T-helper 1 cell (primary cell): ENCODE data around the gene NGFR.
A peak's percentile ranks its signal among the peaks of the same experiment; 100 is the strongest.
"Not testable (repeated sequence)": the region's sequence is repeated elsewhere in the genome, so short reads cannot be mapped to it uniquely, and the experiment has no call there.

Experiments
- DNase-seq, 5 donors: peaks; one replicate each; pipeline ENCODE4 v3.0.0-alpha.2; 2012 to 2020

Gene NGFR

DNA sequence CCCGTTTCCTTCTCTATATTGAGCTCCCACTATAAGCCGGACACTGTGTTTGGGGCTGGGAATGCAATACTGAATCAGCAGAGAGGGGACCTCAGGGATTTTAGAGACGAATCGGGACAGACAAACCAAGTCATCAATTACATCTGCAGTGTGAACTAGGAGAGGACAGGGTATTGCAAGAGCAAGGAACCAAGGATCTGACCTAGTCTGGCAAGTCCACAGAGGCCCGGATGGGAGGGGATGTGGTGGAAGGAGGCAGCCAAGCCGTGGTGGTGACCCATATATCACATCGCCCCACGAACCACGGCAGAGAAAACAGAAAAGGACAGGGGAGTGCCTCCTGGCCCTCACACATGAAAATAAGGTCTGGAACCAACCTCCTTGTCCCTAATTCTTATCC, 52.5 kb downstream of the NGFR start:
- no peak for DNase-seq

DNA sequence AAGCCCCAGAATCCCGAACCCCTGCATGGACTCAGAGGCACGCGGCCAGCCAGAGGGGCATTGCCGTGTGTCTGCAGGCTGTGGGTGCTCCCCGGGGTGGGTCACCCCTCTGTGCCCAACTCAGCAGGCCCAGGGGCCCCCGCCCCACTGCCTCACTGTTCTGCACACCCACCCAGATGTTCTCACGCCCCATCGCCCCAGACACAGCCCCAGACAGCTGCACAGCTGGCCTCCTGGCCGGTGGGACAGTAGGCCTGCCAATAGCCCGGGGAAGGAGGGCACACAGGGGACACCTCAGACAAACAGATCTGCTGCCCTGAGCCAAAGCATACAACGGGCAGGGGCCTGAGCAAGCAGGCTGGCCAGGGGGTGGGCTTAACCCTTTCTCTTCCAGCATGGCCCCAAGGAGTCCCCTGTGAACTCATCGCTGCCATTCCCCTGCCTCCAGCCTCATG, 53.0 kb downstream of the NGFR start:
- DNase-seq = no peak

DNA sequence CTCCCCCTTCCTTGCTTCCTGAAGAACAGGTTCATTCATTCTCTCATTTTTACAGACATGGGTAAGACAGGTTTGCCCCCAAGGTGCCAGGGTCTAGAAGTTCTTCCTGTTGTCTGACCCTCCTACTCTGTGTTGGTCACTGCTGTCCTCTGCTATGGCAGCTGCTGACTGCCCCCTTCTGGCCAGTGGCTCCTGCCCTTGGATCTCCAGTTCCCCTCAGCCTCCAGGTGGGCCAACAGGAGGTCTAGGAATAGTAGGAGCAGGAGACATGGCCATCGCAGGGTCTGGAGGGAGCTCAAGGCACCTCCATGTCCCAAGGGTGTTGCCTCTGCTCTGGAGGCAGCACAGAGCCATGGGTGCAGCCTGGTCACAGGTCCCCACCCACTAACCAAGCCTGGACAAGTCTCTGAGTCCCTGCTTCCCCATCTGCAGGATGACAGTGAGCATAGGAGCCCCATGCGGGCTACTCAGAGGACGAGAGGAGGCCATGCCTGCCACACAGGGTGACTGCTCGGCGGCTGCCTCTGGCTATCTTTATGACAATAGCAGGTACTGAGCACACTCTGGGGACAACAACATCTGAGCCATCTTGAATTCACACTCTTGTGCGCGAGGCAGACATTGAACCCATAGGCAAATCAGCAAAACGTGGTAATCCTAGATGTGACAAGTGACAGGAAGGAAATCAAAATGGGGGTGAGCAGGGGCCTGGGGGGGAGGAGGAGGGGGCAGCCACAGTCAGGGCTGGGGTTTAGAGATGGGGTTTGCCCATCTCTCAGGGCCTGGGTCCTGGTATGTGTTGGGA, 53.6 kb downstream of the NGFR start:
- DNase-seq = no peak

DNA sequence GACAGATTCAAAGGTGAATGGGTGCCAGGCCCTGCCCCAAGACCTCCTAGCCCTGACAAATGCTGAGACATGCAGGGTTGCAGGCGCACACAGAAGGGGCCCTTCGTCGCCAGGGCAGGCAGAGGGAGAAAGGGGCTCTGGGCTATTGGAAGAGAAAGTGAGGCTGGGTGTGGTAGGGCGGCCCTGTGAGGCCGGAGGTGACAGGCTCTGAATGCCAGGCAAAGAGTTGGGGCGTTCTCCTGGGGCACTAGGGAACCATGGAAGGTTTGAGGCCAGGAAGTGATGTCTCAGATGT, 54.2 kb downstream of the NGFR start:
- no peak for DNase-seq

DNA sequence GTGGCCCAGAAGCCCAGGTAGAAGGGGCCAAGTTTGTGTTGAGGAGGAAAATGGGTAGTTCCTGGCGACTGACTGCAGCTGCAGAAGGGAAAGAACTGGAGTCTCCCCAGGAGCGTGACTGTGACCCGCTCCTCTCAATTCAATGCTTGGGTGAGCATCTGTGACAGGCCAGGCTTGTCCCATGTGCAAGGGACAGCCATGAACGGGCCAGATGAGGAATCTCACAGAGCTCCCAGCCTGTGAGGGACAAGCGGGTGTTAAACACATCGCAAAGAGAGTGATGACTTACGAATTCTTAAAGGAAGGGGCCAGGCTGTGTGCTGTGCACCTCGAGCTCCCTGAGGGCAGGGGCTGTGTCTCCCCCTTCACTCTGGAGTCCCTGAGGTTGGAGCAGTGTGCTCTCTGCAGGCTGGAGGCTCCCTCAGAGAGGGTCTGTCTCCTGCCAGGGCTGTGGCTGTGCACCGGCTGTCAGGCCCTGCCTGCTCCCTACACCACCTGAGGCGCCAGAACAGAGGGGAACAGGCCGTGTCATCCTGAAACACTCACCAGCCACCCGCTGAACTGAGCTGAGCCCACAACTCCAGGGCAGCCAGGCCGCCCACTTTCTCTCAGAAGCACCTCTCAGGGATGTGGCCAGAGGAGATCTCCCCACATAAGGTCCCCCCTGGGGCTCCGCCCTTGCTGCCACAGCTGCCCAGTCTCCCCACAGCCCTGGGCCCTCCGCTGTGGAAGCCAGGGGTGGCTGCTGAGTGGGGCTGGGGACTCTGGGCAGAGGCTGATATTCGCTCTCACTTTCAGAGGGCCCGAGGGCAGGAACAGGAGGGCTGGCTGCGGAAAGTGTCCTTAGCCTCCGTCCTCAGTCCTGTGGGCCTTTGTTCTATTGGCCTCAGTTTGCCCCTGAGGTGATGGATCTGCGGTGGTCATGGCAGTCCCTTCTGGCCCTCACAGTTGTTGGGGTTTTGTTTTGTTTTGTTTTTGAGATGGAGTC, 54.9 kb downstream of the NGFR start:
- DNase-seq = no peak

DNA sequence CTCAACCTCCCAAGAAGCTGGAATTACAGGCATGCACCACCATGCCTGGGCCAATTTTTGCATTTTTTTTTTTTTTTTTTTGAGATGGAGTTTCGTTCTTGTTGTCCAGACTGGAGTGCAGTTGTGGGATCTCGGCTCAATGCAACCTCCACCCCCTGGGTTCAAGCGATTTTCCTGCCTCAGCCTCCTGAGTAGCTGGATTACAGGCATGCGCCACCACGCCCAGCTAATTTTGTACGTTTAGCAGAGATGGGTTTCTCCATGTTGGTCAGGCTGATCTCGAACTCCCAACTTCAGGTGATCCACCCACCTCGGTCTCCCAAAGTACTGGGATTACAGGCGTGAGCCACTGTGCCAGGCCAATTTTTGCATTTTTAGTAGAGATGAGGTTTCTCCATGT, 55.7 kb downstream of the NGFR start:
- DNase-seq = not testable (repeated sequence)

DNA sequence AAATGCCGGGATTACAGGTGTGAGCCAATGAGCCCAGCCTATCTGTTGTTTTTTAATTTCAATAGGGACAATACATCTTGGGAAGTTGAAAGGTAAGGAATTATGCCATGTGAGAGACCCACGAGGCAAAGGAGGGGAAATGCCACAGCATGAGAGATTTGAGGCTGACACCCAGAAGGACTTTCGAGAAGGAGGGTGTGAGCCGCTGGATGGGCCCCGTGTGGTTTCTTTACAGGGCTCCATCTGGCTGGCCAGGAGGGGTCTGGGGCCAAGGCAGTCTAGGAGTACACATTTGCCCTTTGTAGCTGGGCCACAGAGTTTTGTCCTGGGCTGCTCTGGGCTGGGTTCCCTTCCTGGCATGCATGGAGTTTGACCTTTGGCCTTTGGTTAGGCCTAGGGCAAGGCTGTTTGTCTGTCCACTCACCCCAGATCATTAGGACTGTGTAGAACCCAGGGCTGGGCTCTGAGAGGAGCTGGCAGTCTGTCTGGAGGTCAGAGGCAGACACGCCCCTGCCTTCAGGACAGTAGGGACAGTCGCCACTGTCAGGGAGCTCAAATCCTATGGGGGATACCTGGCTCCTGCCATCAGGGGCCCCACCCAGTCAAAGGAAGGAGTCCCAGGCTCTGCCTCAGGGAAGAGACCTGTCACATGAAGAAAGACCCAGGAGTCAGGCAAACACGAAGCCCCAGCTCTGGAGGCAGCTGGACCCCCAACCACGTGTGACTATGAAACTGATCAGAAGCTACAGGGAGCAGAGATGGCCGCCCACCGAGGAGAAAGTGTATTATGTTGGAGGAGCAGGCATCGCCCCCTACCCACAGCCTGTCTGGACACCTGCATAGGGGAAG, 56.4 kb downstream of the NGFR start:
- DNase-seq = no peak

DNA sequence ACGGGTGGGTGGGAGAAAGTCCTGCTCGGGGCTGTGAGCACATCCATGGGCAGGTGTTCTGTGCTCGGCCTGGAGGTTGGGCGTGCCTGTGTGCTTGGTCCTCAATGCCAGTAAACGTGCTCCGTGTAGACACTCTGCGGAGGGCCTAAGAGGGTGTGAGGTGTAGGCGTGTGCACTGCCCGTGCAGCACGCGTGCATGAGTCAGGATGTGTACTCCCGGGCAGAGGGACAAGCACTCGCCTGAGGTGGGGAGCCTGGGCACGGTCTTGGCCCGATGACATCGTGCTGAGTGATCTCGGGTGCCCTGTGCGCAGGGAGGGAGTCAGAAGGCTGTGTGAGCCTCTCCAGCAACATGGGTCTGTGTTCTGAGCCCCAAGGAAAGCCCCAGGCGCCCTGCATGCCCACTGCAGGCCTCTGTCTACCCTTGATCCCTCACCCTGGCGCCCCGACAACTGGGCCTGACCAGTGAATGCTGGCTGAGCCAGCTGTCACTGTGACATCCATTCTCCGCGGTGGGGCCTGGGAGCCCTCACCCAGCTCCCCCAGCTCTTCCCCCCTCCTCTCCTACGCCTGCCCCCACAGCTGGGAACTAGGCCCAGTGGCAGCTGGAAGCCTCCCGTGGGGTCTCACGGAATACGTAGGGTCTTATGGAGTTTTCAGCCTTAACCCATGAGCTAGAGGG, 57.1 kb downstream of the NGFR start:
- no peak for DNase-seq

DNA sequence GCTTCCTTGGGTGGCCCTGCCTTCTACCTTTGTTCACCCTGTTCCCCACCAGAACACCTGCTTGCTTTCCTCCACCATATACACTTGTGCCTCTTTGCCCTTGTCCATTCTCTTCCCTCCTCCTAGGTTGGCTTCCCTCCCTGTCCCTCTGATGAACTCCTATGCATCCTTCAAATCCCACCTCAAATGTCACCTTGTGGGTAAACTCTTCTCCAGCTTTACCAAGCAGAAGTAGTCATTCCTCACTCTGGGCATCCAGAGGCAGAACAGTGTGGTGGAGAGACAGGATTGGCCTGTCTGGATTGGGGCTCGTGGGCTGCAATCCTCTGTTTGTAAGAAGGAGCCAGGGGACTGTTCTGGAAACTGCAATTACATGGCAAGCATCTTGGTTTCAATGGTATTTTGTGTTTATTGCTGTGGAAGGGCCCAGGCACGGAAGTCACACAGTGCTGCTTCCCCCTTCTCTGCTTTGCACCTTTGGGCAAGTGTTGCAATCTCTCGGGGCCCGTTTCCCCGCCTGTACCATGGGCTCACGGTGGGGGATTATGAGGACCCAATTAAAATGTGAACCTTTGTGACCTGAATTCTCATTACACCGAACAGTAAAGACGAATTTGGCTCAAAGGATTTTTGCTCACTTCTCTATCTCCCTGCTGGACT, 58.7 kb downstream of the NGFR start:
- no peak for DNase-seq

DNA sequence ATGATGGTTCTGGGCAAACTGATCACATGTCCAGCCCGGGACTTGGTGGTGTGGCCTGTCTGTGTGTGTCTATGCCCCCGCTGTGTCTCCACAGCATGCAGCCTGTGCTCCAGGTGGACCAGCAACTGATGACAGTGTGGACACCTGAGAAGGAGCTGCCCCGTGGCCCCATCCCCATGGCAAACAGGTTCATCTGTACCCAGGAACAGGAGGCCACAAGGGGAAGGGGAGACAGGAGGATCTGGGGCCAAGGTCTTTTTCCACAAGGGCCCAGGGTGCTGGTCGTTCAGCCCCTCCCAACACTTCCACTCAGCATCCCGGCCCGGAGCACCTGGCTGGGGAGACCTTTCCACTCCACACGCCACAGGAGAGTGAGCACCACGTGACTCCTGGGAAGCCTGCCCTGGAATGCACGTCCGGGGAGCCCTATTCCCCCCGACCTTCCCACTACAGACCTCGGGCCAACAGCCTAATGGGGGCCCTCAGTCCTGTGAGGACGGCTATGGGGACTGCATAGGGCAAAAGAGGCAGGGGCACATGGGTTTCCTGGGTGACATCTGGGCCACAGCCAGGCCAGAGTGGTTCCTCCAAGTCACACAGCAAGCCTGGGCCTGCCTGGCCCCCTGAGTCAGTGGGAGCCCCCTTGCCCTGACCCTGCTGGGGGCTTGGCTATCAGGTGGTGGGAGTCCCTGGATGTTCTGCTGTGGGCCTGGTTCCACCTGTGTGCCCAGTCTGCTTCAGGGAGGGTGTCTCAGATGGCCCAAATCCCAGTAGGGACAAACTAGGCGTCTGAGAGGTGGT, 59.8 kb downstream of the NGFR start:
- no peak for DNase-seq

DNA sequence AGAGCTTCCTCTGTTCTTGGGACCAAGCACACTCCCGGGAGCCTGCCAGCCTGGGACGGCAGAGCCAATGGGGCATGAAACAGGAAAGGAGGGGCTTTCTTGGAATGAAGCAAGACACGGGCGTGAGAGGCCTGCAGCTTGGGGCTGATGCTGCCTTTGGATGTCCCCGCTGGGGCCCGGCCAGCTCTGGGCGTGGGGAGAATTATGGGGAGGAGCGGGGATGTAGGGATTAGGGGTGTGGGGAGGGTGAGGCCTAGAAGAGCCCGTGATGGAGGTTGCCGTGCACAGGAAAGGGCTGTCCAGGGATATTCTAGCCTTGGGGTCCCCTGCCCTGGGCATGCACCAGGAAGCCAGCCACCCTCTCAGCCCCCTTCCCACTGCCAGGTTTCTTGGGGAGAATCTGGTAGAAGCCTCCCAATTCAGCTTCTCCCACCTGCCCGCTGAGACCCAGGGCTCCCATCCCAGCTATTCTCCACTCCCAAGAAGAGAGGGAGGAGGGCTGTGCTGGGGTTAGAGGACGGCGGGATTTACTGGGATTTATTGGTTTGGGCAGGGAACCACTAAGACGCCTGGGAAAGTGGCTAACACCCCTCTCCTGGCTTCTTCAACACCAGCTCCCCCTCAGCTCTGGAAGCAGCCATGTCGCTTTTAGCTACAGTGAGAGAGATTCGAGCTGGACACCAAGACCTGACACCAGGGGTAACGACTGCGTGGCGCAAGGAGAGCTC, 60.6 kb downstream of the NGFR start:
- DNase-seq = no peak

DNA sequence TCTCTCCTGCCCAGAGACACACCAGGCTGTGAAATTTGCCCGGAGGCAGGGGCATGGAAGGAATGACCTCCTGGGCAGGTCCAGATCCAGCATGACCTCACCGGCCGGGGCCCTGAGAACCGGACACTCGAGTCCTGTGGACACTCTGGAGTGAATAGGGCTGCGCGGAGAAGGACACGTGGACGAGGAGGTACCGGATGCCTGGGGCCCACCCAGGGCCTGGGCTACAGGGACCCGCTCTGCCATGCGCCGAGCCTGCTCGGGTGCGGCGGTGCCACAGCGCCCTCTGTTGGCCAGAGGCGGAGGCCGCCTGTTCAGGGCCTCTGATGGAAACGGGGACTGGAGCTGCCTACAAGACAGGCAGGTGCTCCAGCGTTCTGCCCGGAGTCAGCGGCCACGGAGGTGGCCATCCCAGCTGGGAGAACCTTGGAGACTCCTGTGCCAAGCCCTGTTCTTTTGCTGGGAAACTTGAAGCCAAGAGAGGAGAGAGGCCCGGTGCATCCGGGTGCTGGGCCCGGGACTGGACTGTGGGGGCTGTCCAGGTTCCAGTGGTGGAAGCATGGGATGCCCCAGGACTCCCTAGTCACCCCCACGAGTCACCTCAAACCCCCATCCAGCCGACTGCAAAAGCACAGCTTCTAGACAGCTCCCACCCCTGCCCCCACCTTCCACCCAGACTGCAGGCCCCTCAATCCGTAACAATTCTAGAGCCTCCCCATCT, 61.3 kb downstream of the NGFR start:
- peak; percentile 59 to 73 (median 69) for DNase-seq

DNA sequence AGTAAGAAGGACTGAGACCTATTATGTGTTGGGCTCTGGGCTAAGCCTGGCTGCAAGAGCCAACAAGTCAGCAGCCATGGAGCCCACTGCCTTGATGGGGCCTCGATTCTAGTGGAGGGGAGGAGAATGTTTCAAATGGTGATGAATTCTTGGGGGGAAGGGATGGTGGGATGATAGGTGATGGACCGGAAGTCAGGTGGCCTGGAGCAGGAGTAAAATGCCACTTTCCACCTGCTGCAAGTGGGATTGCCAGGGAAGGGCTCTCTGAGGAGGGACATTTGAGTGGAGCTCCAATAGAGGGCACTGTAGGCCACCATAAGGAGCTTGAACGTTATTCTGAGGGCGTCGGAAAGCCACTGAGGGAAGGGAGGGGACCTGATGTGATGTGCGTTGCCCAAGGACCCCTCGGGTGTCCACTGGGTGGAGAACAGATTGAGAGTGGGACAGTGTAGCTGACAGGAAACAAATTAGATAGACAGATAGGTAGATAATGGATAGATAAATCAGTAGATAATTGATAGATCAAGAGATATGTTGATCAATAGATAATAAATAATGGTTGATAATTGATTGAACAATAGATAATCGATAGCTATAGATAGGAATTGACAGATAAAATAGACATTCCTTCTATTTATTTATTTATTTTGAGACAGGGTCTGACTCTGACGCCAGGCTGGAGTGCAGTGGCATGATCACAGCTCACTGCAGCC, 62.4 kb downstream of the NGFR start:
- peak in 1 of 5 donors; percentile 33 for DNase-seq
